ENCODE results near the gene MAML2. TPM values are rescaled to one million over a fixed set of nuclear protein-coding genes. Genes with fewer than 3 reads are reported as not detected.

MAML2 gene
- total and polyA plus RNA-seq, 7 donors: 2.8 to 20.7 (median 11.8) TPM

- Histone ChIP-seq H3K9me3 (no peaks in the 10 kb centered on the region), H3K4me3 (no peak overlapping the region), H3K36me3 (peaks cover 0 to 20% (median 2%) of the 10 kb centered on the region in 4 donors), H3K4me1 (no peaks in the 10 kb centered on the region), H3K27me3 (no peaks in the 10 kb centered on the region), H3K27ac (no peak overlapping the region)
- TF ChIP-seq CTCF (IDR thresholded peaks at IDR 0.05): no peak
- TF ChIP-seq POLR2AphosphoS5 (IDR thresholded peaks at IDR 0.05): no peak
- no peak for TF ChIP-seq EP300 (IDR thresholded peaks at IDR 0.05)
- no peak for TF ChIP-seq POLR2A (IDR thresholded peaks at IDR 0.05)
- intact Hi-C loops (cut with DNase I): no loop called here
- no peak for DNase-seq
- 91 to 95% methylated on average over 2 of the region's 2 CpGs for WGBS, 2 donors
Observed at GRCh38 chr11:95976550-95976949, 366.4 kb downstream of the MAML2 start.

DNA sequence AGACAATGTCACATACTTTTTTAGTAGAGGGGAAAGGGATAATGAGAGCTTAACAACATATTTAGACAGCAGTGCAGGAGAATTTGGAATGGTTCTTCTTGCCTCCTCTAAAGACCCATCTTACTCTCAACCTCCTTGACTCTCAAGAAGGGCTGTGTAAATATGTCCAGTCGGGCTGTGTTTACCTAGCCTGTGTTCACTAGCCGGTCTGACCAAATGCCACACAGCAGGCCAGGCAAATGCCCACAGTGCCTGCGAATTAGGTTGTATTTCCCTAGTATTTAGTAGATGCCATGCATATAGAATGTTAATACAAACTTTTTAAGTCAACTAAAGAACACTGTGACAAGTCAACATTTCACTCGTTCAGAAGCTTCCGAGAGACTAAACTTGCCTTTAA is 367.7 kb downstream of the MAML2 start:
- 95 to 97% methylated on average over 5 of the region's 5 CpGs for WGBS, 2 donors
- Histone ChIP-seq H3K36me3 (peaks cover 0 to 15% (median 2%) of the 10 kb centered on the region in 4 donors), H3K27ac (no peak overlapping the region), H3K4me3 (no peak overlapping the region), H3K4me1 (no peaks in the 10 kb centered on the region), H3K27me3 (no peaks in the 10 kb centered on the region), H3K9me3 (no peaks in the 10 kb centered on the region)
- intact Hi-C loops (cut with DNase I): no loop called here
- no peak for TF ChIP-seq POLR2AphosphoS5 (IDR thresholded peaks at IDR 0.05)
- TF ChIP-seq POLR2A (IDR thresholded peaks at IDR 0.05): no peak
- TF ChIP-seq CTCF (IDR thresholded peaks at IDR 0.05): no peak
- TF ChIP-seq EP300 (IDR thresholded peaks at IDR 0.05): no peak
- DNase-seq: no peak

- 70 to 76% methylated on average over 2 of the region's 2 CpGs for WGBS, 2 donors
- no peak overlapping the region for H3K27ac ChIP-seq
Observed at GRCh38 chr11:95972060-95972459, 370.9 kb downstream of the MAML2 start.

GRCh38 chr11:95968585-95968984 is 374.4 kb downstream of the MAML2 start:
- intact Hi-C loops (cut with DNase I): no loop called here
- H3K4me3 ChIP-seq: no peak overlapping the region
- H3K4me1 ChIP-seq: no peaks in the 10 kb centered on the region
- 73 to 86% methylated on average over 1 of the region's 1 CpG for WGBS, 2 donors
- H3K36me3 ChIP-seq: no peaks in the 10 kb centered on the region
- H3K9me3 ChIP-seq: no peaks in the 10 kb centered on the region
- DNase-seq: no peak
- H3K27ac ChIP-seq: no peak overlapping the region
- TF ChIP-seq POLR2A (IDR thresholded peaks at IDR 0.05) (no peak), EP300 (IDR thresholded peaks at IDR 0.05) (no peak), CTCF (IDR thresholded peaks at IDR 0.05) (no peak), POLR2AphosphoS5 (IDR thresholded peaks at IDR 0.05) (no peak)
- no peaks in the 10 kb centered on the region for H3K27me3 ChIP-seq

More at GRCh38 chr11:95972060-95972459, 370.9 kb downstream of the MAML2 start:
- no peak overlapping the region for H3K4me3 ChIP-seq
- H3K9me3 ChIP-seq: no peaks in the 10 kb centered on the region
- no peaks in the 10 kb centered on the region for H3K4me1 ChIP-seq
- H3K27me3 ChIP-seq: no peaks in the 10 kb centered on the region
- intact Hi-C loops (cut with DNase I): no loop called here
- TF ChIP-seq POLR2AphosphoS5 (IDR thresholded peaks at IDR 0.05) (peak in 2 of 4 donors; percentile 22 to 39), EP300 (IDR thresholded peaks at IDR 0.05) (no peak)
- no peaks in the 10 kb centered on the region for H3K36me3 ChIP-seq
- no peak for DNase-seq

DNA sequence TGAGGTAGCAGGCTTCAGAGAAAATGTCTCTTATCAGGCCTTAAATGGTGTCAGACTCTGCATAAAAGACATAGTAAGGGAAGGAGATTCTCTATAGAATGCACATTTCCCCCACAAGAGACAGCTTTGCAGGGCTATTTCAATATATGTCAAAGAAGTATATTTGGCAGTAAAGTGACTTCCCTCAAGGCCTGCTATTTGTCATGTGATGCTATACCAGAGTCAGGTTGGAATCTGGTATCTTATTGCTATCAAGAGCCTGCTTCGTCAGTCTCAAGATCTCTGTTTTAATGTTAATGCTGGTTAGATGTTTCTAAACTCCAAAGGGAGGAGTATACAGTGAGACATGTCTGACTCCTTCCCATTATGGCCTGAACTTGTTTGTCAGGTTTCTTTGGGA is 378.7 kb downstream of the MAML2 start:
- no peak overlapping the region for H3K4me3 ChIP-seq
- no peak overlapping the region for H3K27ac ChIP-seq
- no peak for TF ChIP-seq EP300 (IDR thresholded peaks at IDR 0.05)
- TF ChIP-seq CTCF (IDR thresholded peaks at IDR 0.05): no peak
- no peak for TF ChIP-seq POLR2AphosphoS5 (IDR thresholded peaks at IDR 0.05)
- no peak for TF ChIP-seq POLR2A (IDR thresholded peaks at IDR 0.05)
- no peaks in the 10 kb centered on the region for H3K9me3 ChIP-seq
- no peaks in the 10 kb centered on the region for H3K36me3 ChIP-seq
- H3K27me3 ChIP-seq: no peaks in the 10 kb centered on the region
- DNase-seq: no peak
- 94 to 97% methylated on average over 1 of the region's 1 CpG for WGBS, 2 donors
- H3K4me1 ChIP-seq: no peaks in the 10 kb centered on the region
- intact Hi-C loops (cut with DNase I): no loop called here
